Astrocyte (in vitro differentiated cells and primary cell): ENCODE data around the gene SCRN3.

Source experiments
- CTCF ChIP-seq: IDR thresholded peaks from 2 replicates; pipeline ENCODE4 v1.5.1; 2011; ENCODE audit warnings: low read depth, mild to moderate bottlenecking, inconsistent platforms, low read length, moderate library complexity; ENCODE audit not compliant: insufficient read depth
- EZH2 ChIP-seq: IDR thresholded peaks from 2 replicates; pipeline ENCODE4 v1.6.1; 2012; ENCODE audit warnings: mild to moderate bottlenecking, low read length, inconsistent platforms; ENCODE audit not compliant: insufficient read depth

DNA sequence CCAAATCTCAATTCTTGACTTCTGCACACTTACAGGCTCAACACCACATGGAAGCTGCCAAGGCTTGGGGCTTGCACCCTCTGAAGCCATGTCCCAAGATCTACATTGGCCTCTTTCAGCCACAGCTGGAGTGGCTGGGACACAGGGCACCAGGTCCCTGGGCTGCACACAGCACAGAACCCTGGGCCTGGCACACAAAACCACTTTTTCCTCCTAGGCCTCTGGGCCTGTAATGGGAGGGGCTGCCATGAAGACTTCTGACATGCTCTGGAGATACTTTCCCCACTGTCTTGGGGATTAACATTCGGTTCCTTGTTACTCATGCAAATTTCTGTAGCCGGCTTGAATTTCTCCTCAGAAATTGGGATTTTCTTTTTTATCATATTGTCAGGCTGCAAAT is 30.9 kb upstream of the SCRN3 start:
- no peak for TF ChIP-seq CTCF
- no peak for TF ChIP-seq EZH2
